SIG-M5 treated with dmso at 0.1 percent for 504 hours (cell line): ENCODE results near the gene PDZRN3.

Experiments
- DNase-seq: peaks from one replicate; lab custom pipeline; 2025; ENCODE audit not compliant: unreplicated experiment; lab: John Stamatoyannopoulos, UW

PDZRN3 gene

GRCh38 chr3:73427048-73427706 is 197.6 kb downstream of the PDZRN3 start:
- DNase-seq, result no peak

- DNase-seq, result no peak
Measured at GRCh38 chr3:73426606-73427005, 198.1 kb downstream of the PDZRN3 start.

- no peak for DNase-seq
Measured at GRCh38 chr3:73423116-73423515, 201.6 kb downstream of the PDZRN3 start.

- DNase-seq, result no peak
Measured at GRCh38 chr3:73422571-73422970, 202.2 kb downstream of the PDZRN3 start.

DNA sequence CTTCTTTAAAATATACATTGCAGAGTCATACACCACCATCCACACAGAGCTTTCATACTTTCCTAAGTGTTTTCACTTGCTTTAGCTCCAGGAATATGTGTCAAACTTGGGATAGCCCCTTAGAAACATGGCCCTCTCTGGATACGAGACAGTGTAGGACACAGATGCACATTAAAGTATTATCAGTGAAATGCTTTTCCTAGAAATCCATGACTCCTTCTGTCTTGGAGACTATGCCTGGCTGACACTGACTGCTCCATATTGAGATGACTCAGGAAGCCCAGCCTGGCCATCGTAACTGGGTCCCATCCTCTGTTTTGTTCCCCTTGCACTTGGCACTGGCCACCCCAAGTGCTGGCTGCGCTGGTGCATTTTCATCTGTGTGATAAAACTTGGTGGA is 204.8 kb downstream of the PDZRN3 start:
- DNase-seq, result no peak

DNA sequence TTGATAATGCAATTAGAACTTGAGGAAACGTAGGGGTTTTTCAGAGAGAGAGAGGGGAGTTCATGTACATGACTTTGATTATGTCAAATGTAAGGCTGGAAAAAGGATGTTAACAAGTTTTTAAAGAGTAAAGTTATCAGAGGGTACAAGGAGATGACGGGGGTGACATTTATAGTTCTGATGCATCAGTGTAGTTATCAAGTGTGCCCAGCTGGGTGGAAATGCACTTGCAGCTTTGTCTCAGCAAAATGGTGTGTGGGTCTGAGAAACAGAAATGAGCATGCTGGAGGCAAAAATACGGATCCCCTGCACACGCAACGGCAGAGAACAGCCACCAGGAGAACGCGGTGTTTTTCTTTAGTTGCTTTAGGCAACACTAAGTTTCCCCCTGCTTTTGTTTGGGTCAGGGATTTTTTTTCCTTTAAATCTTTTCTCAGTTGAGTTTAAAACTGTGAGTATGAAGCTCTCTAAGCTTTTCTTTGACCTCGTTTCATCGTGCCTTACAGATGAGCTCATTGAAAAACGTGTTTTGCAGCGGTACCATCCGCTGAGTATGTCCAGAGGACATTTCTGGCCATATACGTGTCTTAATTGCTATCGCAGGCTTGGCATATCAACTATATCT is 205.4 kb downstream of the PDZRN3 start:
- DNase-seq, result no peak

GRCh38 chr3:73418681-73419080 is 206.1 kb downstream of the PDZRN3 start:
- DNase-seq, result no peak

DNA sequence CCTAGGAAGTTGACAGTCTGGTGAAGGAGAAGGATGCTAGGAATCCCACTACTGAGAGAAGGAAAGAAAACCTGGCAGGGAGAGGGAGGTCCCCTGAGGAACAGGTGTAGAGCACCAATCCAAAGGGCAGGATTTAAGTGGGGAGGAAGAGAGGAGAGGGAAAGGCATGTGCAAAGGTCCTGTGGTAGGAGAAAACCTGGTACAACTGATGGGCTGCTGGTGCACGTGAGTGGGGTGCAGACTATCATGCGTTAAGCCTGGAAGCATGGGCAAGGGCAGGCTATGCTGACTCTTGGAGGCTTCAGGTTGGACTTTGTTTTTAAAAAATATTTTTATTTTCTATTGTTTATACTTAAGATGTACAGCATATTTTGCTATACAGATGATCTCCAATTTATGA is 209.6 kb downstream of the PDZRN3 start:
- DNase-seq, result no peak

DNA sequence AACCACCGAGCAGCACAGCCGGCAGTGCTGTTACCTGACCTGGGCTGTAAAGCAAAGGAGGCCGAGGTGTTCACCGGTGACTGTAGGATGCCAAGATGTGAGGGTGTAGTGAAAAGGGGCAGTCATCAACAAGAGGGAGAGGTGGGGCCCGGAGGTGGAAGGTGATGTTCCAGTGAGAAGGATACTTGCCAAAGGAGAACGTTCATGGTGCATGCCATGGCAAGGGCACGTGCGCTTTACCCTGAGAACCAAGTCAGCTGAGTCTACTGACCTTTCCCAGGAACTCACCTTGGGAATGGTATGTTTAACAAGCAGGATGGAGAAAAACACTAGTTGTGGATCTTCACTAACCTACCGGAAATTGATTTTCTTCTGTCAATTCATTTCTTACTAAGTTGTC is 211.1 kb downstream of the PDZRN3 start:
- no peak for DNase-seq

DNA sequence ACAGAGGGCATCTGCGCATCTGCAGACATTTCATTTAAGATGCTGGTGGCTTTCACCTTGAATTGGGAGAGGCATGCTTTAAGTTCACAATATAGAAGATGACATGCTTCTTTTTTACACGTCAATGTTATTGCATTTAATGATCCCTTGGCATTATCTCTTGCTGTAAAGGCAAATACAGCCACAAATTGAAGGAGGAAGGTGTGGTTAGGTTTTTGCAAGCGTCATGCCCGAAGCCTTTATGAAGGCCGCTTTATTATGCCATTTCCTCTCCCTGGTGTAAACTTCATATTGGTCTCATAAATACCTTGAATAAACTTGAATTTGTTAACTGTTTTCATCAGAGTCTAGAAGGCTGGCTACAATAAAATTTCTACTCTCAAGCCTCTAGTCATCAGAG is 212.7 kb downstream of the PDZRN3 start:
- DNase-seq, result no peak

GRCh38 chr3:73411545-73411944 is 213.2 kb downstream of the PDZRN3 start:
- no peak for DNase-seq

DNA sequence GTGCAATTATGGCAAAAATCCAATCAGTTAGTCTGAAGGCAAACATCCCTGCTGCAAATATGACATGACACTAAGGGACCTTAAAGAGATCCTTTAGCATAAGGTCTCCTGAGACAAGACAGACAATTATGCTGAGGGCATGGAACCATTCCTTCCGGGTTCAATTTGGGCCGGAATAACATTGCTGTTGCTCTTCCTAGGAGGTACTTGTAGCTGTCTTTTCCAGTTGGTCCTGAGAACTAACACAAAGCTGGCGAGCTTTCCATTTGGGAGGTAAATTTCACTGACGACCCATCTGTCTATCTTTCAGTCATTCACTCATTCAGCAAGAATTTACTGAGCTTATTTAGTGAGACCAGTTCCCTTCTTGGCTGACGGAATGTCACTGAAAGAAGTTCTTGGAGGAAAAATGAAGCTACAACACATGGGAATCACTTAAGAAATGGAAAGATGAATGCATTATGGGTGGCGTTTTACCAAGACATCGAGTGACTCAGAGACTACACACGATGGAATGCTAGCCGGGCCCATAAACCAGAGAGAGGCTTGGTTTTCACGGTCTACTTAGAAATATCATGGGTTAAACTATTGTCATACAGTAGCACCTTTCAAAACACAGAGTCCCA is 215.5 kb downstream of the PDZRN3 start:
- DNase-seq, result no peak

GRCh38 chr3:73408634-73409033 is 216.1 kb downstream of the PDZRN3 start:
- no peak for DNase-seq

GRCh38 chr3:73407577-73407976 is 217.2 kb downstream of the PDZRN3 start:
- no peak for DNase-seq

DNA sequence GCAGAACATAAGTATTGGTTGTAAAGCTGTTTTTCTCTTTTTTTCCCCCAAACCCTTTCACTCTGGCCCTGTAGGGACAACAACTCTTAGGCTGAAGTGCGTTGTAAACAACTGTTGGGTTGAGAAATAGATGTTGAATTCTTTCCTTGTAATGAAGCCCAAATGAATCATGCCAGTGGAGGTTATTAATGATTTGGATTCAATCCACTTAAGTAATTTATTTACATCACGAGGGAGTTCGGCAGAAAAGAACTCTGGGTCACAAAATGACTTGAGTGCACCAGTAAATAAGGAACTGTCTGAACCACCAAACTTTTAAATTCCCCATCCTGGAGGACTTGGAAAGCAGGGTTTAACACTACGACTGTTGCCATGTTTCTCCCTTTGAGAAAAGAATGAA is 218.9 kb downstream of the PDZRN3 start:
- DNase-seq, result no peak

- no peak for DNase-seq
Measured at GRCh38 chr3:73405000-73405399, 219.7 kb downstream of the PDZRN3 start.

- DNase-seq, result no peak
Measured at GRCh38 chr3:73404435-73404834, 220.3 kb downstream of the PDZRN3 start.

DNA sequence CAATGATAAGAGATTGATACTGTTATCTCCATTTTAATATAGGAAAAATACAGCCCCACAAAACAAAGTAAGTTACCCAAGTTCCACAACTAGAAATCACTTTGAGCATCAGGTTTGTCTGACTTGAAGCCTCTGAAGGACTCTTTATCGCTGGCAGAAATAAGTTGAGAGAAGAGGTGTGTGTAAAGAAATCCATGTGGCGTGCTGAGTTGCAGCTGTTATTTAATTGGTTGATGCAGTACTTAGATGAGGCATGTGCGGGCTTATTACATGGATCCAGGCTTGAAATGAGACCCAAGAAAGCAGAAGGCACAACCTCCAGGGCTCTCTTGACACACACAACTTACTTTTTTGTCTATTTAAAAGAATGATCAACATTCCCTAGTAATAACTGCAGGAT is 221.3 kb downstream of the PDZRN3 start:
- no peak for DNase-seq

- DNase-seq, result no peak
Measured at GRCh38 chr3:73401616-73402279, 223.0 kb downstream of the PDZRN3 start.

DNA sequence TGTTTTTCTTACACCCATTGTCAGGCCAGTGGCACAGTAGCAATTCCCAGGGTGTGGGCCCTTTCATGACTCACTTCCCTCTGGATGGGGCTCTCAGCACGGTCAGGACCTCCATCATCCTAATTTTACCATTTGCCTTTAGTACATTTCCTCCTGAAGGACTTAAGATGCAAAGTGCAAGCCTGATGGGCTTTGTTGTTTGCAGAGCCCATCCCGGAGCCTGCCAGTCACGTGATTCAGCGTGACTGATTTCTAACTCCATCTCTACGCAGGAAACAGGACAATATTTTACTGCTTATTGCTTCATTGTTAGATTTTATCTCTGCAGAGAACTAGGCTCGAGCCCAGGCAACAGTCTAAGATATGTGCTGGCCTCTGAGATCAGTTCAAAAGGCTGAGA is 223.7 kb downstream of the PDZRN3 start:
- no peak for DNase-seq

- no peak for DNase-seq
Measured at GRCh38 chr3:73399666-73400253, 225.0 kb downstream of the PDZRN3 start.

DNA sequence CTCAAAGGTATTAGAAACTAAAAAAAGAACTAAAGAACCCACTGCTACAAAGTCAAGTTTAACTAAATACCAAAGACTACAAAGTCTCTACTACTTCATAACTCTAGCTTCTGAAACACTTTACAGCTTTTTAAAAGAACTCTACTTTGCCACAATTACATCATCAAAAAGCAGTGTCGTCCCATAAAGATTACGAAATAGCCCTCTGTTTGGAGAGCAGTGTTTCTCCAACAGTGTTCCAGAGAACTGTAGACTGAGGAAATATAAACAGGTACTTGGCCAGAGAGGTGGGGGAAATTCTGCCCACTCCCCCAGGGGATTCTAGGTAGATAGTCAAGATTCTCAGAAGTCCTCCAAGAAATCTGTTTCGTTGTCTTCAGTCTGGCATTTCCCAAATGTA is 225.6 kb downstream of the PDZRN3 start:
- DNase-seq, result peak; percentile 28
